CD4-positive, CD25-positive, alpha-beta regulatory T cell (primary cell): ENCODE results near the gene ACSL1. TPM values are rescaled to one million over a fixed set of nuclear protein-coding genes. Genes with fewer than 3 reads are reported as not detected.
"Not testable (repeated sequence)": the region's sequence is repeated elsewhere in the genome, so short reads cannot be mapped to it uniquely, and the experiment has no call there.

Experiments
- ATAC-seq, 2 donors: fragments of 150-1000 bp; cut with Tn5 transposase; one replicate each; pipeline ENCODE4 v1.10.0; 2021; ENCODE audit warnings: low read depth in 2 of 2, moderate number of reproducible peaks in 2 of 2, moderate library complexity in 1 of 2
- DNase-seq, 3 donors: peaks; one replicate each; pipeline versions ENCODE4 v3.0.0 to v3.0.0-alpha.2; 2012 to 2022; ENCODE audit warnings: mixed read lengths in 1 of 3
- H3K27ac ChIP-seq: one replicate; pipeline ENCODE4 v1.7.0; 2013; ENCODE audit warnings: mild to moderate bottlenecking, low read length; ENCODE audit not compliant: insufficient read depth, poor library complexity, severe bottlenecking
- H3K27me3 ChIP-seq: one replicate; pipeline ENCODE4 v1.7.0; 2013; ENCODE audit warnings: low read length; ENCODE audit not compliant: control insufficient read depth, insufficient read depth
- H3K36me3 ChIP-seq: one replicate; pipeline ENCODE4 v1.7.0; 2013; ENCODE audit warnings: mild to moderate bottlenecking, low read length, moderate library complexity; ENCODE audit not compliant: control insufficient read depth, insufficient read depth
- H3K4me1 ChIP-seq: 2 replicates; pipeline ENCODE4 v1.7.0; 2013; ENCODE audit warnings: mild to moderate bottlenecking, low read length; ENCODE audit not compliant: insufficient read depth, control insufficient read depth, poor library complexity, severe bottlenecking
- H3K4me3 ChIP-seq: one replicate; pipeline ENCODE4 v1.7.0; 2013; ENCODE audit warnings: low read depth, mild to moderate bottlenecking, low read length, moderate library complexity
- H3K9me3 ChIP-seq, 2 experiments: 1 replicate in 1 of 2; 2 replicates in 1 of 2; pipeline ENCODE4 v1.7.0; 2013; ENCODE audit warnings: low read length in 2 of 2, mild to moderate bottlenecking in 1 of 2, moderate library complexity in 1 of 2; ENCODE audit not compliant: control insufficient read depth in 2 of 2
- H3K27ac Mint-ChIP-seq, 3 donors: one replicate each; pipeline ENCODE4 v1.8.0; 2020 to 2022; ENCODE audit warnings: mild to moderate bottlenecking in 3 of 3, mixed read lengths in 3 of 3, moderate library complexity in 2 of 3
- H3K27me3 Mint-ChIP-seq: one replicate; pipeline ENCODE4 v1.8.0; 2022; ENCODE audit warnings: mild to moderate bottlenecking, mixed read lengths
- H3K36me3 Mint-ChIP-seq: one replicate; pipeline ENCODE4 v1.8.0; 2020; ENCODE audit warnings: mixed read lengths
- H3K4me1 Mint-ChIP-seq, 4 donors: one replicate each; pipeline ENCODE4 v1.8.0; 2020 to 2022; ENCODE audit warnings: mixed read lengths in 4 of 4, mild to moderate bottlenecking in 1 of 4
- H3K4me3 Mint-ChIP-seq, 4 donors: one replicate each; pipeline ENCODE4 v1.8.0; 2020 to 2022; ENCODE audit warnings: mild to moderate bottlenecking in 4 of 4, mixed read lengths in 4 of 4, moderate library complexity in 3 of 4
- H3K9me3 Mint-ChIP-seq, 7 donors: one replicate each; pipeline ENCODE4 v1.8.0; 2020 to 2022; ENCODE audit warnings: mixed read lengths in 7 of 7, mild to moderate bottlenecking in 3 of 7, moderate library complexity in 2 of 7
- polyA plus RNA-seq, 4 donors: library from polyadenylated mRNA; unstranded; fragments of 300-500 nt; fragmentation: Illumina TruSeq; gene quantifications; one replicate each; pipeline ENCODE4 v1.2.3, GENCODE V29; 2021
- total RNA-seq: library from RNA; stranded (reverse); gene quantifications from one replicate; pipeline ENCODE4 v1.2.3, GENCODE V29; 2022

The ACSL1 gene
- total and polyA plus RNA-seq, 5 donors from 2014 or later, result 6.8 to 21.0 (median 9.4) TPM

- Mint-ChIP-seq H3K4me3 (no peak overlapping the region), H3K27ac (no peak overlapping the region), H3K36me3 (no peaks in the 10 kb centered on the region), H3K27me3 (peaks cover 24% of the 10 kb centered on the region), H3K9me3 (no peaks in the 10 kb centered on the region), H3K4me1 (peaks cover 0 to 2% (median under 1%) of the 10 kb centered on the region in 4 donors)
- DNase-seq (no peak), ATAC-seq (no peak)
- Histone ChIP-seq H3K27ac (no peak overlapping the region), H3K4me3 (no peak overlapping the region), H3K27me3 (peaks cover 17% of the 10 kb centered on the region), H3K9me3 (no peaks in the 10 kb centered on the region), H3K4me1 (no peaks in the 10 kb centered on the region), H3K36me3 (no peaks in the 10 kb centered on the region)
Observed at GRCh38 chr4:184850018-184850417, 24.2 kb upstream of the ACSL1 start.

- no peak overlapping the region for H3K4me3 Mint-ChIP-seq
- H3K4me1 ChIP-seq, result no peaks in the 10 kb centered on the region
- ATAC-seq (no peak), DNase-seq (peak in 1 of 3 donors; percentile 7)
- H3K27ac ChIP-seq, result no peak overlapping the region
- H3K36me3 ChIP-seq, result no peaks in the 10 kb centered on the region
- peaks cover 17% of the 10 kb centered on the region for H3K27me3 ChIP-seq
- peaks cover 21% of the 10 kb centered on the region for H3K27me3 Mint-ChIP-seq
- no peaks in the 10 kb centered on the region for H3K9me3 Mint-ChIP-seq
- H3K4me3 ChIP-seq, result no peak overlapping the region
- H3K9me3 ChIP-seq, result no peaks in the 10 kb centered on the region
- H3K27ac Mint-ChIP-seq, result no peak overlapping the region
- no peaks in the 10 kb centered on the region for H3K4me1 Mint-ChIP-seq
- no peaks in the 10 kb centered on the region for H3K36me3 Mint-ChIP-seq
Observed at GRCh38 chr4:184849185-184849584, 23.4 kb upstream of the ACSL1 start.

GRCh38 chr4:184848510-184848909, 22.7 kb upstream of the ACSL1 start:
- no peaks in the 10 kb centered on the region for H3K4me1 ChIP-seq
- Mint-ChIP-seq H3K36me3 (no peaks in the 10 kb centered on the region), H3K9me3 (no peaks in the 10 kb centered on the region), H3K27me3 (peaks cover 26% of the 10 kb centered on the region), H3K27ac (no peak overlapping the region), H3K4me3 (no peak overlapping the region), H3K4me1 (peaks cover 0 to 2% (median 0%) of the 10 kb centered on the region in 4 donors)
- H3K36me3 ChIP-seq, result no peaks in the 10 kb centered on the region
- no peak for DNase-seq
- no peaks in the 10 kb centered on the region for H3K9me3 ChIP-seq
- H3K4me3 ChIP-seq, result no peak overlapping the region
- no peak for ATAC-seq
- H3K27ac ChIP-seq, result no peak overlapping the region
- peaks cover 17% of the 10 kb centered on the region for H3K27me3 ChIP-seq

- Mint-ChIP-seq H3K9me3 (no peaks in the 10 kb centered on the region), H3K27ac (no peak overlapping the region), H3K4me3 (no peak overlapping the region), H3K36me3 (no peaks in the 10 kb centered on the region), H3K27me3 (peaks cover 29% of the 10 kb centered on the region), H3K4me1 (peaks cover 0 to 2% (median 0%) of the 10 kb centered on the region in 4 donors)
- Histone ChIP-seq H3K4me1 (no peaks in the 10 kb centered on the region), H3K36me3 (no peaks in the 10 kb centered on the region), H3K4me3 (no peak overlapping the region), H3K27ac (no peak overlapping the region), H3K27me3 (peaks cover 20% of the 10 kb centered on the region), H3K9me3 (no peaks in the 10 kb centered on the region)
- DNase-seq, result no peak
- no peak for ATAC-seq
Observed at GRCh38 chr4:184846531-184846930, 20.8 kb upstream of the ACSL1 start.

DNA sequence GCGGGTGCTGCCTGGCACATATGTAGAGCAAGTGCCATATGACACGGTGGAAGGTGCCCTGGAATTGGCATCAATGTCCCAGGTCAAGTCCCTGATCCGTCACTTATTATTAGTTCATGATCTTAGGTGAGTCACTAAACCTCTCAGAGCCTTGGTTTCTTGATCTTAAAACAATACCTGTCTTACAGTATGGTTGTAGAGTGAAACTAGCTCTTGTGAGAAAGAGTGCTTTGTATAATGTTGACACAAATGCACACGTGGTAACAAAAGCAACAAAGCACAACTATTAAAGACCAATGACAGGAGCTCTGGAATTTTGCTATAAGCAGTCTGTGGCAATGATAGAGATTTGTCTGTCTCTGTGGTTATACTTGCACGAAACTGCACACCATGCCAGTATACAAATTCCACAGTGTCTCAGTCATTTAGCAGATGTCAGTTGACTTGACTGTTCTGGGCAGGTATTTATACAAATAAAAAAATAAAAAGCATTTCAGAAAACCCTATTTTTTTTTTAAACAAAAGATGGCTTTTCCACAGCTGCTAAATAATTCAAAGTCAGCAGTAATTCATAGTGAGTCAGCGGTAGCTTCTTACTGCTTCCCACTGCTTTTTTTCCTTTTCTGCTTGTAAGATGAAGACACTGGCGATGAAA, 19.7 kb upstream of the ACSL1 start:
- Mint-ChIP-seq H3K9me3 (peaks cover 0 to 2% (median 0%) of the 10 kb centered on the region in 7 donors), H3K36me3 (no peaks in the 10 kb centered on the region), H3K4me3 (no peak overlapping the region), H3K27ac (no peak overlapping the region), H3K4me1 (peaks cover 0 to 4% (median under 1%) of the 10 kb centered on the region in 4 donors), H3K27me3 (peaks cover 39% of the 10 kb centered on the region)
- H3K27ac ChIP-seq, result no peak overlapping the region
- H3K4me1 ChIP-seq, result no peaks in the 10 kb centered on the region
- H3K27me3 ChIP-seq, result peaks cover 14% of the 10 kb centered on the region
- ATAC-seq (no peak), DNase-seq (no peak)
- no peaks in the 10 kb centered on the region for H3K36me3 ChIP-seq
- H3K9me3 ChIP-seq, result no peaks in the 10 kb centered on the region
- H3K4me3 ChIP-seq, result no peak overlapping the region

DNA sequence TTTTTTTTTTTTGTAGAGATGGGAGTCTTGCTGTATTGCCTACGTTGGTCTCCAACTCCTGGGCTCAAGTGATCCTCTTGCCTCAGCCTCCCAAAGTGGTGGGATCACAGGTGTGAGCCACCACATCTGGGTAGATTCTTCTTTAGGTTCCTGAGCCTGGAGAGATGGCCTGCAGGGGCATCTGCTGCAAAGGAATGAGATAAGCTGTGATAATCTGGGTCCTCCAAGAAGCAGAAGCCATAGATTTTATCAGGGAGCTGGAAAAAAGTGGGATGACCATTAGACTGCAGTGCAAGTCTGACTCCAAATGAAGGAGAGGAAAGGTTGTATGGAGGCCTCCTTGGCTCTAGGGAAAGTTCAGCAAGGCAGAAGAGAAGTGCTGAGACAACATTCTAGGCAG, 19.0 kb upstream of the ACSL1 start:
- H3K9me3 ChIP-seq, result no peaks in the 10 kb centered on the region
- H3K9me3 Mint-ChIP-seq, result peaks cover 0 to 2% (median 0%) of the 10 kb centered on the region in 7 donors
- H3K36me3 ChIP-seq, result no peaks in the 10 kb centered on the region
- H3K4me1 Mint-ChIP-seq, result peaks cover 0 to 4% (median under 1%) of the 10 kb centered on the region in 4 donors
- H3K36me3 Mint-ChIP-seq, result no peaks in the 10 kb centered on the region
- peaks cover 9% of the 10 kb centered on the region for H3K27me3 ChIP-seq
- H3K27ac Mint-ChIP-seq, result no peak overlapping the region
- no peak overlapping the region for H3K27ac ChIP-seq
- DNase-seq, result no peak
- ATAC-seq, result no peak
- H3K4me3 Mint-ChIP-seq, result no peak overlapping the region
- no peaks in the 10 kb centered on the region for H3K4me1 ChIP-seq
- H3K4me3 ChIP-seq, result no peak overlapping the region
- H3K27me3 Mint-ChIP-seq, result peaks cover 45% of the 10 kb centered on the region

- ATAC-seq (no peak), DNase-seq (peak in 1 of 3 donors; percentile 19)
- no peak overlapping the region for H3K4me3 ChIP-seq
- H3K27me3 ChIP-seq, result peaks cover 11% of the 10 kb centered on the region
- H3K27me3 Mint-ChIP-seq, result peaks cover 44% of the 10 kb centered on the region
- H3K27ac ChIP-seq, result no peak overlapping the region
- H3K36me3 Mint-ChIP-seq, result no peaks in the 10 kb centered on the region
- no peak overlapping the region for H3K4me3 Mint-ChIP-seq
- H3K9me3 Mint-ChIP-seq, result peaks cover 0 to 2% (median 0%) of the 10 kb centered on the region in 7 donors
- H3K9me3 ChIP-seq, result no peaks in the 10 kb centered on the region
- peaks cover 0 to 4% (median under 1%) of the 10 kb centered on the region in 4 donors for H3K4me1 Mint-ChIP-seq
- no peaks in the 10 kb centered on the region for H3K36me3 ChIP-seq
- no peak overlapping the region for H3K27ac Mint-ChIP-seq
- H3K4me1 ChIP-seq, result no peaks in the 10 kb centered on the region
Observed at GRCh38 chr4:184843984-184844554, 18.3 kb upstream of the ACSL1 start.

GRCh38 chr4:184839075-184839399, 13.3 kb upstream of the ACSL1 start:
- not testable (repeated sequence) for H3K4me3 ChIP-seq, H3K4me1 Mint-ChIP-seq, H3K27ac ChIP-seq, H3K9me3 ChIP-seq, H3K4me3 Mint-ChIP-seq, ATAC-seq, H3K36me3 Mint-ChIP-seq, H3K4me1 ChIP-seq, H3K27me3 ChIP-seq, DNase-seq, H3K36me3 ChIP-seq, H3K9me3 Mint-ChIP-seq, H3K27ac Mint-ChIP-seq
- H3K27me3 Mint-ChIP-seq, result peaks cover 34% of the 10 kb centered on the region
